GM06990 (cell line): ENCODE measurements around the gene NLGN4X.

Experiments
- DNase-seq: peaks from one replicate; pipeline ENCODE4 v3.0.0-alpha.2; 2011; ENCODE audit not compliant: insufficient read length; ENCODE audit errors: extremely low read depth
- H3K27me3 ChIP-seq: replicated peaks from 2 replicates; pipeline ENCODE4 v1.6.0; 2011; ENCODE audit warnings: low read length; ENCODE audit not compliant: control insufficient read depth, insufficient read depth
- H3K36me3 ChIP-seq: 2 replicates; pipeline ENCODE4 v1.5.1; 2011; ENCODE audit warnings: low read length; ENCODE audit not compliant: control insufficient read depth, insufficient read depth
- H3K4me3 ChIP-seq: replicated peaks from 2 replicates; pipeline ENCODE4 v1.5.1; 2011; ENCODE audit warnings: low read depth, mild to moderate bottlenecking, control low read depth, low read length
- CTCF ChIP-seq: IDR thresholded peaks from 2 replicates; pipeline ENCODE4 v1.5.1; 2011; ENCODE audit warnings: low read length, control low read depth, mild to moderate bottlenecking, inconsistent platforms; ENCODE audit not compliant: insufficient read depth, poor library complexity, severe bottlenecking

Gene NLGN4X

GRCh38 chrX:6227935-6228334 lies 732 bp downstream of the NLGN4X start:
- no peak for DNase-seq
- Histone ChIP-seq H3K27me3 (no peaks in the 10 kb centered on the region), H3K4me3 (no peak overlapping the region), H3K36me3 (no peaks in the 10 kb centered on the region)
- no peak for TF ChIP-seq CTCF

- no peak for DNase-seq
- Histone ChIP-seq H3K27me3 (no peaks in the 10 kb centered on the region), H3K4me3 (no peak overlapping the region), H3K36me3 (no peaks in the 10 kb centered on the region)
- TF ChIP-seq CTCF: no peak
Observed at GRCh38 chrX:6227453-6227835, 1.2 kb downstream of the NLGN4X start.

- Histone ChIP-seq H3K27me3 (no peaks in the 10 kb centered on the region), H3K4me3 (no peak overlapping the region), H3K36me3 (no peaks in the 10 kb centered on the region)
- TF ChIP-seq CTCF: no peak
- peak; percentile 22 for DNase-seq
Observed at GRCh38 chrX:6226596-6227452, 1.8 kb downstream of the NLGN4X start.

- Histone ChIP-seq H3K36me3 (no peaks in the 10 kb centered on the region), H3K27me3 (no peaks in the 10 kb centered on the region), H3K4me3 (no peak overlapping the region)
- peak; percentile 32 for DNase-seq
- no peak for TF ChIP-seq CTCF
Observed at GRCh38 chrX:6225911-6226595, 2.6 kb downstream of the NLGN4X start.

GRCh38 chrX:6225288-6225910 lies 3.3 kb downstream of the NLGN4X start:
- no peak for TF ChIP-seq CTCF
- Histone ChIP-seq H3K27me3 (no peaks in the 10 kb centered on the region), H3K36me3 (no peaks in the 10 kb centered on the region), H3K4me3 (no peak overlapping the region)
- no peak for DNase-seq
